NCI-H748 treated with DMSO at 0.1 percent for 48 hours (cell line): ENCODE data around the gene HOXB1.
A peak's percentile ranks its signal among the peaks of the same experiment; 100 is the strongest.

Experiments
- DNase-seq: peaks from one replicate; lab custom pipeline; 2025; lab: John Stamatoyannopoulos, UW

Gene HOXB1

GRCh38 chr17:48554412-48555257 lies 23.8 kb upstream of the HOXB1 start:
- peak; percentile 29 for DNase-seq

GRCh38 chr17:48553826-48554225 lies 23.0 kb upstream of the HOXB1 start:
- DNase-seq: no peak

GRCh38 chr17:48553190-48553547 lies 22.4 kb upstream of the HOXB1 start:
- no peak for DNase-seq

- DNase-seq: no peak
Measured at GRCh38 chr17:48552466-48553189, 21.8 kb upstream of the HOXB1 start.

GRCh38 chr17:48551596-48552465 lies 21.0 kb upstream of the HOXB1 start:
- no peak for DNase-seq

GRCh38 chr17:48551214-48551555 lies 20.4 kb upstream of the HOXB1 start:
- no peak for DNase-seq

- DNase-seq: no peak
Measured at GRCh38 chr17:48550502-48551213, 19.8 kb upstream of the HOXB1 start.

- DNase-seq: no peak
Measured at GRCh38 chr17:48549914-48550501, 19.2 kb upstream of the HOXB1 start.

- no peak for DNase-seq
Measured at GRCh38 chr17:48549281-48549630, 18.4 kb upstream of the HOXB1 start.

- no peak for DNase-seq
Measured at GRCh38 chr17:48548523-48549280, 17.9 kb upstream of the HOXB1 start.

GRCh38 chr17:48547808-48548522 lies 17.2 kb upstream of the HOXB1 start:
- no peak for DNase-seq

GRCh38 chr17:48546924-48547807 lies 16.4 kb upstream of the HOXB1 start:
- DNase-seq: no peak

- DNase-seq: no peak
Measured at GRCh38 chr17:48546137-48546923, 15.5 kb upstream of the HOXB1 start.

GRCh38 chr17:48545539-48545938 lies 14.7 kb upstream of the HOXB1 start:
- DNase-seq: no peak

GRCh38 chr17:48545022-48545375 lies 14.2 kb upstream of the HOXB1 start, which contains the start of gene HOXB2:
Gene HOXB2 (minus strand): TSS chr17:48545109. CDS start chr17:48544911, 198 bp downstream.
- peak; percentile 61 for DNase-seq

- DNase-seq: peak; percentile 55
Measured at GRCh38 chr17:48544349-48545021, 13.7 kb upstream of the HOXB1 start.

- DNase-seq: peak; percentile 55
Measured at GRCh38 chr17:48543854-48544348, 13.1 kb upstream of the HOXB1 start.
